AG04449 (cell line): ENCODE results near the gene KIF3A.

Source experiments
- CTCF ChIA-PET: fragments of 350-600 bp; formaldehyde crosslinking; extraction: SDS; loops from one replicate; lab custom pipeline; 2021; ENCODE audit warnings: antibody characterized with exemption; lab: Yijun Ruan, JAX
- POLR2A ChIA-PET: fragments of 400-600, 350-600 bp; formaldehyde crosslinking; extraction: SDS; loops from one replicate; lab custom pipeline; 2020; ENCODE audit warnings: antibody characterized with exemption, inconsistent platforms; lab: Yijun Ruan, JAX
- DNase-seq: peaks from one replicate; pipeline ENCODE4 v3.0.0-alpha.2; 2010; ENCODE audit warnings: low read depth, low spot score
- H3K4me3 ChIP-seq: 2 replicates; pipeline ENCODE4 v1.5.1; 2011; ENCODE audit warnings: low read depth, mild to moderate bottlenecking, control low read depth, low read length
- CTCF ChIP-seq: IDR thresholded peaks from one replicate; pipeline ENCODE4 v1.5.1; 2011; ENCODE audit warnings: mild to moderate bottlenecking, moderate library complexity, low read length, control low read depth, inconsistent platforms; ENCODE audit not compliant: insufficient read depth; ENCODE audit errors: missing control alignments

Gene KIF3A

DNA sequence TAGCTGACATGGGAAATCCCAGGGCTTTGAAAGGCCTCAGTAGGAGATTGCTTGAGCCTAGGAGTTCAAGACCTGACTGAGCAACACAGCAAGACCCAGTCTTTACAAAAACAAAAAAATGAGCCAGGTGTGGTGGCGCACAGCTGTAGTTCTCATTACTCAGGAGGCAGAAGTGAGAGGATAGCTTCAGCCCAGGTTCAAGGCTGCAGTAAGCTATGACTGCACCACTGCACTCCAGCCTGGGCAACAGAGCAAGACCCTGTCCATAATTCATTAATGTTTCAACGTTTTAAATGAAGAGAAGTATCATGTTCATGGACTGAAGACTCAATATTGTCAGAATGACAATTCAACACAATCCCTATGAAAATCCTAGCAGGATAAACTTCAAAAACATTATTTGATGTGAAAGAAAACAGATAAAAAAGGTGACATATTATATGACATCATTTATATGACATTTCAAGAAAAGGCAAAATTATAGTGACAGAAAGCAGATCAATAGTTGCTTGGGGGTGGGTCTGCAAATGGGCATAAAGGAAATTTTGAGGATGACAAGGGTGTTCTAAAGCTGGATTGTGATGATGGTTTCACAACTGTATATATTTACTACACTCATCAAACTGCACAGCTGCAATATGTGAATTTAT is 3.7 kb downstream of the KIF3A start:
- TF ChIP-seq CTCF: no peak
- ChIA-PET POLR2A (no interaction called here), CTCF (interaction anchor here (0.7 to 2.8 kb wide), 7 partner anchors 13 to 207 kb away, joined by 3 to 13 read pairs (median 4); no protein-coding TSS in a partner anchor)
- no peak overlapping the region for H3K4me3 ChIP-seq
- DNase-seq: no peak

DNA sequence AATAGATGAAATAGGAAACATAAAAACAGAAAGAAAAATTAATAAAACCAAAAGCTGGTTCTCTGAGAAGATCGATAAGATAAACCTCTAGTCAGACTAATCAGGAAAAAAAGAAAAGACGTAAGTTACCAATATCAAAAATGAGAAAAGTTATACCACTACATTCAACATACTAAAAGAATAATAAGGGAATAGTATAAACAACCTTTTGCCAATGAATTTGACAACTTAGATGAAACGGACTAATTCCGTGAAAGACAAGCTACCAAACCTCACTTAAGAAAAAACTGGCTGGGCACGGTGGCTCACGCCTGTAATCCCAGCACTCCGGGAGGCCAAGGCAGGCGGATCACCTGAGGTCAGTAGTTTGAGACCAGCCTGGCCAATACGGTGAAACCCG is 7.5 kb downstream of the KIF3A start:
- no peak for TF ChIP-seq CTCF
- CTCF ChIA-PET: interaction anchor here (1.2 kb wide), 1 partner anchor 14 kb away, joined by 10 read pairs; no protein-coding TSS in a partner anchor
- POLR2A ChIA-PET: no interaction called here
- H3K4me3 ChIP-seq: no peak overlapping the region
- no peak for DNase-seq

- H3K4me3 ChIP-seq: no peak overlapping the region
- ChIA-PET CTCF (interaction anchor here (1.1 to 3.4 kb wide), 2 partner anchors 9 to 10 kb away, joined by 5 to 20 read pairs; no protein-coding TSS in a partner anchor), POLR2A (no interaction called here)
- no peak for DNase-seq
- no peak for TF ChIP-seq CTCF
These were observed 11.6 kb downstream of the KIF3A start for GRCh38 chr5:132725745-132726144.

- ChIA-PET POLR2A (no interaction called here), CTCF (interaction anchor here (0.9 to 4.3 kb wide), 5 partner anchors 9 to 334 kb away, joined by 3 to 30 read pairs (median 6); no protein-coding TSS in a partner anchor)
- no peak for TF ChIP-seq CTCF
- DNase-seq: no peak
- H3K4me3 ChIP-seq: no peak overlapping the region
These were observed 18.6 kb downstream of the KIF3A start for GRCh38 chr5:132718544-132719312.

- no peak for DNase-seq
- CTCF ChIA-PET: interaction anchor here (0.7 to 4.3 kb wide), 20 partner anchors 11 to 330 kb away, joined by 3 to 30 read pairs (median 4); partner anchors contain the start of gene KIF3A
- TF ChIP-seq CTCF: no peak
- POLR2A ChIA-PET: no interaction called here
- H3K4me3 ChIP-seq: no peak overlapping the region
These were observed 22.7 kb downstream of the KIF3A start for GRCh38 chr5:132714456-132715307.
